K562 (cell line): ENCODE data around the gene APPBP2. TPM values are rescaled to one million over a fixed set of nuclear protein-coding genes. Genes with fewer than 3 reads are reported as not detected.

ENCODE experiments used
- ATAC-seq: fragments of 200-7000 bp; cut with Tn5 transposase; 3 replicates; pipeline ENCODE4 v1.9.1; 2020; ENCODE audit warnings: moderate library complexity
- BruUV-seq: library from RNA; stranded (reverse); fragments of 400-500 nt; replicated peaks from 2 replicates; lab custom pipeline; 2021; lab: Mats Ljungman, UMichigan
- CTCF ChIA-PET: fragments of 300-600 bp; formaldehyde crosslinking; extraction: SDS; loops from one replicate; lab custom pipeline; 2021; ENCODE audit warnings: low intra/inter-chr PET ratio; lab: Yijun Ruan, JAX
- POLR2A ChIA-PET: fragments of 300-600, 350-650 bp; sonication (Branson Sonifier 250); formaldehyde crosslinking; extraction: SDS; loops from one replicate; lab custom pipeline; 2021; ENCODE audit warnings: antibody characterized with exemption, inconsistent platforms; lab: Yijun Ruan, JAX
- DNase-seq, 4 experiments: peaks; one replicate each; pipeline versions ENCODE4 v3.0.0 to v3.0.0-alpha.2; 2011 to 2018; ENCODE audit warnings: low spot score in 3 of 4, mixed read lengths in 3 of 4; ENCODE audit errors: extremely low read depth in 1 of 4
- FAIRE-seq: peaks from 2 replicates; lab custom pipeline; 2011; peaks lifted over from hg19 to GRCh38; lab: Jason Lieb, UNC
- H2AFZ ChIP-seq: 2 replicates; pipeline ENCODE4 v1.6.0; 2011; ENCODE audit warnings: low read depth, low read length, control low read depth, inconsistent platforms
- H3K27ac ChIP-seq: fragments of 200-600 bp; 3 replicates; pipeline ENCODE4 v1.8.0; 2011; ENCODE audit warnings: low read depth, mild to moderate bottlenecking, control low read depth, inconsistent platforms, low read length, moderate library complexity, mixed read lengths; ENCODE audit errors: extremely low read depth
- H3K27me3 ChIP-seq, 2 experiments: fragments of 300-600 bp in 1 of 2; 2 replicates in 1 of 2; 3 replicates in 1 of 2; pipeline versions ENCODE4 v1.6.0 to v1.8.0; 2011; ENCODE audit warnings: inconsistent platforms in 2 of 2, low read length in 2 of 2, mild to moderate bottlenecking in 1 of 2, mixed read lengths in 1 of 2, moderate library complexity in 1 of 2; ENCODE audit not compliant: control insufficient read depth in 2 of 2, insufficient read depth in 2 of 2
- H3K36me3 ChIP-seq: fragments of 300-600 bp; 3 replicates; pipeline ENCODE4 v1.8.0; 2011; ENCODE audit warnings: mild to moderate bottlenecking, low read length, inconsistent platforms; ENCODE audit not compliant: control insufficient read depth, insufficient read depth
- H3K4me1 ChIP-seq, 2 experiments: fragments of 200-600 bp in 1 of 2; replicated peaks in 1 of 2; 2 replicates in 1 of 2; 3 replicates in 1 of 2; pipeline versions ENCODE4 v1.5.1 to v1.8.0; 2011; ENCODE audit warnings: inconsistent platforms in 2 of 2, low read length in 2 of 2, mild to moderate bottlenecking in 1 of 2, mixed read lengths in 1 of 2, moderate library complexity in 1 of 2; ENCODE audit not compliant: control insufficient read depth in 2 of 2, insufficient read depth in 2 of 2
- H3K4me2 ChIP-seq: 2 replicates; pipeline ENCODE4 v1.6.1; 2011; ENCODE audit warnings: low read length, control low read depth, inconsistent platforms, mixed read lengths; ENCODE audit not compliant: insufficient read depth
- H3K4me3 ChIP-seq: fragments of 200-600 bp; sonication (generic), shearing (Covaris generic); 2 replicates; pipeline ENCODE4 v1.5.1; 2016; ENCODE audit warnings: control low read depth, inconsistent platforms
- H3K79me2 ChIP-seq: fragments of 200-600 bp; 3 replicates; pipeline ENCODE4 v1.8.0; 2011; ENCODE audit warnings: low read length, inconsistent platforms; ENCODE audit not compliant: control insufficient read depth, insufficient read depth
- H3K9ac ChIP-seq, 2 experiments: 2 replicates each; pipeline versions ENCODE4 v1.6.0 to v1.6.1; 2011; ENCODE audit warnings: low read depth in 2 of 2, low read length in 2 of 2, control low read depth in 1 of 2, inconsistent platforms in 1 of 2, mild to moderate bottlenecking in 1 of 2, mixed read lengths in 1 of 2; ENCODE audit not compliant: insufficient read depth in 1 of 2
- H3K9me1 ChIP-seq: one replicate; pipeline ENCODE4 v1.6.0; 2011; ENCODE audit warnings: inconsistent platforms, mild to moderate bottlenecking, low read length, moderate library complexity; ENCODE audit not compliant: control insufficient read depth, insufficient read depth
- H3K9me3 ChIP-seq: replicated peaks from 2 replicates; pipeline ENCODE4 v1.5.1; 2011; ENCODE audit warnings: low read depth, low read length, inconsistent platforms; ENCODE audit not compliant: control insufficient read depth, insufficient read depth
- H4K20me1 ChIP-seq: replicated peaks from 2 replicates; pipeline ENCODE4 v1.6.1; 2011; ENCODE audit warnings: low read length, inconsistent platforms, mixed read lengths; ENCODE audit not compliant: control insufficient read depth, insufficient read depth
- KLF1 ChIP-seq: fragments of 450-650 bp; IDR thresholded peaks from 2 replicates; pipeline ENCODE4 v1.6.1; 2016; ENCODE audit warnings: missing genetic modification characterization, missing compliant biosample characterization
- ZFP91 ChIP-seq: sonication (generic); formaldehyde crosslinking; IDR thresholded peaks from 2 replicates; pipeline ENCODE4 v1.8.0; 2022; ENCODE audit warnings: mild to moderate bottlenecking, missing genetic modification reagents
- ZNF197 ChIP-seq: fragments of 200-800 bp; sonication (Bioruptor generic); IDR thresholded peaks from 2 replicates; pipeline ENCODE4 v1.6.1; 2016; ENCODE audit warnings: low read depth, missing genetic modification characterization, missing compliant biosample characterization
- WGBS: fragments of 100-300 bp; shearing (Covaris generic); methylation state at CpG from one replicate; pipeline ENCODE4 v1.1.6; 2016; ENCODE audit warnings: low coverage, mixed read lengths; ENCODE audit not compliant: insufficient coverage; ENCODE audit errors: missing lambda C conversion rate; 5-methylcytosine and 5-hydroxymethylcytosine counted together
- in situ Hi-C: fragments of 300-500 bp; cut with MboI; formaldehyde crosslinking; loops from 4 replicates; pipeline ENCODE4 v1.15.0; 2018; ENCODE audit warnings: inconsistent platforms, mixed read lengths
- intact Hi-C: fragments of 100-400 bp; cut with micrococcal nuclease; formaldehyde crosslinking; loops from 2 replicates; pipeline ENCODE4 v1.14.2; 2022
- polyA plus RNA-seq, 8 experiments: library from polyadenylated mRNA; depleted of rRNA in 4 of 8; stranded (reverse) in 5 of 8; unstranded in 3 of 8; fragments of >200 nt; fragmentation: Nextera tagmentation in 2 of 8; fragmentation: Illumina TruSeq in 1 of 8; extraction: Ambion mirVana in 2 of 8; extraction: Trizol in 1 of 8; gene quantifications; 2 replicates each; pipeline versions ENCODE4 v1.2.1 to v1.2.3, GENCODE V29; 2011 to 2014; ENCODE audit warnings: inconsistent platforms in 1 of 8, missing spikeins in 1 of 8
- total RNA-seq, 7 experiments: library from RNA; depleted of rRNA in 6 of 7; stranded (reverse); fragments of >200 nt in 6 of 7; fragmentation: Illumina TruSeq in 2 of 7; extraction: Trizol in 2 of 7; gene quantifications; 2 replicates each; pipeline versions ENCODE4 v1.2.1 to v1.2.3, GENCODE V29; 2011 to 2021; ENCODE audit warnings: low replicate concordance in 1 of 7
- TF ChIP-seq, protein P1 (sequence below), 3 experiments: fragments of 200-800 bp in 1 of 3; fragments of 250-450 bp in 1 of 3; fragments of 450-650 bp in 1 of 3; sonication (Bioruptor Pico) in 1 of 3; sonication (Bioruptor generic) in 1 of 3; formaldehyde crosslinking in 1 of 3; IDR thresholded peaks; 2 replicates each; pipeline versions ENCODE4 v1.6.1 to v1.8.0; 2016 to 2022; ENCODE audit warnings: mild to moderate bottlenecking in 2 of 3, missing genetic modification characterization in 2 of 3, missing compliant biosample characterization in 1 of 3, moderate library complexity in 1 of 3
- TF ChIP-seq, protein P2 (sequence below): sonication (generic); formaldehyde crosslinking; IDR thresholded peaks from 2 replicates; pipeline ENCODE4 v1.9.0; 2022; ENCODE audit warnings: mild to moderate bottlenecking, missing genetic modification reagents

Gene APPBP2
- total and polyA plus RNA-seq, 9 of the 15 experiments (the other 6 are each of a cell fraction or from before 2014, with no cell fraction given) = 2.7 to 16.8 (median 6.9) TPM

DNA sequence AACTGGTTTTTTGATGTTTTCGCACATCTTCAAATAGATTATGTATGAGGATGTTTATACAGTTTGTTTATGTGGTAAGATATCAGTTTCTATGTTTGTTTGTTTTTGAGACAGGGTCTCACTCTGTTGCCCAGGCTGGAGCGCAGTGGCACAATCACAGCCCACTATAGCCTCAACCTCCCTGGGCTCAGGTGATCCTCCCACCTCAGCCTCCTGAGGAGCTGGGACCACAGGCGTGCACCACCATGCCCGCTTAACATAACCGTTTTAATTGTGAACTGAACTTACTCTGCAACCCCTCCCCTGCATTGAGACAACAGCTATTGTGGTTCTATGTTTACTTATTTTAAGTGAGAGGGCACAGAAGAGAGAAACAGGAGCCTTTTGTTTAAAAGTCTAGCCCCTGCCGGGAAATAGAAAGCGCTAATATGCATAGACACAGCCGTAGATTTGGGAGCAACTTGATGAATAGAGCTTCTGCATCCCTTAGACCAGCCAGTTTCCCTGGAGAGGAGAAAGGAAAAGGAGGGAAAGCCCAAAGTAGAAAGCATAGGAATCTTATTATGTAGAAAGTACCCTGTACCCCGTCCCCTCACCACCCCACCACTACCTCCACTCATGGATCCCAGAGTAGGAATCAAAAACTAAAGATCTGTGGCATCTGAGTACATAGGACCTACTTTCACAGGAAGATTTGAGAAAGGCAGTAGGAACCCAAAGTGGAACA is 19.6 kb upstream of the APPBP2 start:
- H4K20me1 ChIP-seq = no peaks in the 10 kb centered on the region
- no peaks in the 10 kb centered on the region for H3K4me1 ChIP-seq
- H3K4me3 ChIP-seq = no peak overlapping the region
- H3K9ac ChIP-seq = no peak overlapping the region
- BruUV-seq = no TSS peak
- H3K36me3 ChIP-seq = no peaks in the 10 kb centered on the region
- FAIRE-seq = no peak
- in situ Hi-C loops (no loop called here), intact Hi-C loops (no loop called here)
- CTCF ChIA-PET = no interaction called here
- H2AFZ ChIP-seq = no peak overlapping the region
- DNase-seq = no peak
- H3K27ac ChIP-seq = no peak overlapping the region
- H3K9me1 ChIP-seq = no peaks in the 10 kb centered on the region
- no peak for ATAC-seq
- no peak overlapping the region for H3K4me2 ChIP-seq
- H3K9me3 ChIP-seq = no peaks in the 10 kb centered on the region
- no peaks in the 10 kb centered on the region for H3K27me3 ChIP-seq
- no peaks in the 10 kb centered on the region for H3K79me2 ChIP-seq
- no peak for TF ChIP-seq ZNF197 (CRISPR knock-in tag)
- TF ChIP-seq, protein P1, sequence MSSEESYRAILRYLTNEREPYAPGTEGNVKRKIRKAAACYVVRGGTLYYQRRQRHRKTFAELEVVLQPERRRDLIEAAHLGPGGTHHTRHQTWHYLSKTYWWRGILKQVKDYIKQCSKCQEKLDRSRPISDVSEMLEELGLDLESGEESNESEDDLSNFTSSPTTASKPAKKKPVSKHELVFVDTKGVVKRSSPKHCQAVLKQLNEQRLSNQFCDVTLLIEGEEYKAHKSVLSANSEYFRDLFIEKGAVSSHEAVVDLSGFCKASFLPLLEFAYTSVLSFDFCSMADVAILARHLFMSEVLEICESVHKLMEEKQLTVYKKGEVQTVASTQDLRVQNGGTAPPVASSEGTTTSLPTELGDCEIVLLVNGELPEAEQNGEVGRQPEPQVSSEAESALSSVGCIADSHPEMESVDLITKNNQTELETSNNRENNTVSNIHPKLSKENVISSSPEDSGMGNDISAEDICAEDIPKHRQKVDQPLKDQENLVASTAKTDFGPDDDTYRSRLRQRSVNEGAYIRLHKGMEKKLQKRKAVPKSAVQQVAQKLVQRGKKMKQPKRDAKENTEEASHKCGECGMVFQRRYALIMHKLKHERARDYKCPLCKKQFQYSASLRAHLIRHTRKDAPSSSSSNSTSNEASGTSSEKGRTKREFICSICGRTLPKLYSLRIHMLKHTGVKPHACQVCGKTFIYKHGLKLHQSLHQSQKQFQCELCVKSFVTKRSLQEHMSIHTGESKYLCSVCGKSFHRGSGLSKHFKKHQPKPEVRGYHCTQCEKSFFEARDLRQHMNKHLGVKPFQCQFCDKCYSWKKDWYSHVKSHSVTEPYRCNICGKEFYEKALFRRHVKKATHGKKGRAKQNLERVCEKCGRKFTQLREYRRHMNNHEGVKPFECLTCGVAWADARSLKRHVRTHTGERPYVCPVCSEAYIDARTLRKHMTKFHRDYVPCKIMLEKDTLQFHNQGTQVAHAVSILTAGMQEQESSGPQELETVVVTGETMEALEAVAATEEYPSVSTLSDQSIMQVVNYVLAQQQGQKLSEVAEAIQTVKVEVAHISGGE (CRISPR knock-in tag; IDR thresholded peaks at IDR 0.05) = peak in 1 of 3 experiments; percentile 51; a peak in 2 of 6 replicates
- TF ChIP-seq KLF1 (tag) = no peak
- no peak for TF ChIP-seq ZFP91
- TF ChIP-seq, protein P2, sequence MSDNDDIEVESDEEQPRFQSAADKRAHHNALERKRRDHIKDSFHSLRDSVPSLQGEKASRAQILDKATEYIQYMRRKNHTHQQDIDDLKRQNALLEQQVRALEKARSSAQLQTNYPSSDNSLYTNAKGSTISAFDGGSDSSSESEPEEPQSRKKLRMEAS (CRISPR knock-in tag) = no peak
- POLR2A ChIA-PET = no interaction called here
- WGBS = 44% methylated on average over 9 of the region's 9 CpGs
